ENCODE measurements around the gene CENPX.

The CENPX gene

DNA sequence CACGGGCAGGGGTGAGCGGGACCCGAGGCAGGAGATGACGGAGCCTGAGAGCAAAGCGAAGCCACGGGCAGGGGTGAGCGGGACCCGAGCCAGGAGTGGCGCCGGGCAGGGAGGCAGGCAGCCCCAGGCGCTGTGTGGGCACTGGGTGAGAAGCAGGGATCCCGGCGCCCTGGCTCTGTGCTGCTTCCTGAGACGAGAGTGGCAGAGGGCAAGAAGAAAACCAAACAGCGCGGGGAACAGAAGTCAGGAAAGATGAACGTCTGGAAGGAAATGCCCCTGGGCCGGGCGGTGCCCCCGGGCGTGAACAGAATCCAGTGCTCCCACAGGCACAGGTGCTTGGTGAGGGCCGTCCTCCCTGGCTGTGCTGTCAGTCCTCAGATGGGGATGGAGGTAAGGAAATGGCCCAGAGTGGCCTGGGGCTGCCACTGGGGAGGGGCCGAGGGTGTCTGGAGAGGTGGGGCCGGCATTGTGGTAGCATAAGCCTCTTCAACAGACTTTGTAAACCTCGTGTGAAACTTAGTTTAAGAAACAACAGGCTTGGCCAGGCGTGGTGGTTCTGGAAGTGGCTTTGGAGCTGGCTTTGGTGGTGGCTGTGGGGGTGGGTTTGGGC is 35.4 kb downstream of the CENPX start:
- Histone ChIP-seq H3K79me2 (ENCODE audit: control insufficient read depth, low read length) (no peaks in the 10 kb centered on the region), H3K27me3 (ENCODE audit: control insufficient read depth, low read length) (no peaks in the 10 kb centered on the region), H3F3A (ENCODE audit: control insufficient read depth, insufficient read depth) (no peaks in the 10 kb centered on the region), H3K36me3 (ENCODE audit: control insufficient read depth, low read length) (peaks cover 11% of the 10 kb centered on the region; the same call in 1 of the 2 replicates), H3K27ac (ENCODE audit: low read depth, low read length) (no peak overlapping the region), H3K9me2 (replicated peaks; ENCODE audit: control insufficient read depth, low read length) (no peaks in the 10 kb centered on the region), H4K20me1 (ENCODE audit: control insufficient read depth, insufficient read depth, low read depth, low read length) (no peaks in the 10 kb centered on the region), H3K4me1 (ENCODE audit: control insufficient read depth, low read length) (no peaks in the 10 kb centered on the region), H3K4me2 (ENCODE audit: low read length) (no peak overlapping the region), H3K4me3 (ENCODE audit: low read length) (no peak overlapping the region), H3K9me3 (ENCODE audit: control insufficient read depth, insufficient read depth, low read length) (no peaks in the 10 kb centered on the region)
- no peak for TF ChIP-seq EZH2phosphoT487 (IDR thresholded peaks at IDR 0.05; ENCODE audit: borderline replicate concordance, low read length)
- TF ChIP-seq CTCF (IDR thresholded peaks at IDR 0.05; ENCODE audit: low read depth, low read length, poor library complexity, severe bottlenecking): no peak

DNA sequence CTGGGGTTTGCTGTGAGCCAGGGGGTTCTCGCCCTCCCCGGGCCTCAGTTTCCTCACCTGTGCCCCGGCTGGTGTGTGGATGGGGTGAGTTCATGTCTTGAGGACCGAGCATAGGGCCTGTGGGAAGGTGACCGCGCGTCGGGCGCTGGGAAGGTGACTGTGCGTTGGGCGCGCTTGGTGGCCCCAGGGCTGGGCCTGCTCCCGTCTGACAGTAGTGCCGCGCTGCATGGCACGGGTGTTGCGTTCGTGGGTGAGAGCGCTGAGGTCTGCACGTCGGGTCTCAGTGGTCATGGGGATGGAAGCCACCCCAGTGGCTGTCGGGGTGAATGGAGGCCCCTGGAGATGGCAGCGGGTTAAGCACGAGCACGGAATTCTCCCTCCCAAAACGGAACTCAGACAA is 36.1 kb downstream of the CENPX start:
- H3K36me3 ChIP-seq (ENCODE audit: control insufficient read depth, low read length): peaks cover 11% of the 10 kb centered on the region; the same call in 1 of the 2 replicates
- no peaks in the 10 kb centered on the region for H3K79me2 ChIP-seq (ENCODE audit: control insufficient read depth, low read length)
- no peaks in the 10 kb centered on the region for H3K27me3 ChIP-seq (ENCODE audit: control insufficient read depth, low read length)
- no peak overlapping the region for H3K27ac ChIP-seq (ENCODE audit: low read depth, low read length)
- H3K4me2 ChIP-seq (ENCODE audit: low read length): no peak overlapping the region
- H3K9me2 ChIP-seq (replicated peaks; ENCODE audit: control insufficient read depth, low read length): no peaks in the 10 kb centered on the region
- no peaks in the 10 kb centered on the region for H4K20me1 ChIP-seq (ENCODE audit: control insufficient read depth, insufficient read depth, low read depth, low read length)
- TF ChIP-seq EZH2phosphoT487 (IDR thresholded peaks at IDR 0.05; ENCODE audit: borderline replicate concordance, low read length): no peak
- TF ChIP-seq CTCF (IDR thresholded peaks at IDR 0.05; ENCODE audit: low read depth, low read length, poor library complexity, severe bottlenecking): no peak
- H3F3A ChIP-seq (ENCODE audit: control insufficient read depth, insufficient read depth): no peaks in the 10 kb centered on the region
- no peaks in the 10 kb centered on the region for H3K9me3 ChIP-seq (ENCODE audit: control insufficient read depth, insufficient read depth, low read length)
- H3K4me1 ChIP-seq (ENCODE audit: control insufficient read depth, low read length): no peaks in the 10 kb centered on the region
- H3K4me3 ChIP-seq (ENCODE audit: low read length): no peak overlapping the region

DNA sequence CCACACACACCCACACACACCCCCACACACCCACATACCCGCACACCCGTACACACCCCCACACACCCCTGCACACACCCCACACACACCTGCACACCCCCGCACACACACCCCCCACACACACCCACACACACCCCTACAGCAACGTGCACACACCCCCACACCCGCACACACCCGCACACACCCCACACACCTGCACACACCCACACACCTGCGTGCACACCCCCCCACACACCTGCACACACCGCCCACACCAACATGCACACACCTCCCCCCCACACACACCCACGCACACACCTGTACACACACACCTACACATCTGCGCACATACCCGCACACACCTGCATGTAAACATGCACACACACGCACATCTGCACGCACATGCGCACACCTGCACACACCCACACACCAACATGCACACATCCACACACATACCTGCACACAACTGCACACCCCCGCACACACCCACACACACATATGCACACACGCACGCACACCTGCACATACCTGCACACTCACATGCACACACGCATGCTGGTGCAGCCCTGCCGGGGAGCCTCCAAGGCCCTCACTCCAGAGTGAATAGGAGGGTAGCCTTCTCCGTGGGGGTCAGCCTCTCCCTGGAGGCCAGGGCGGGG is 37.8 kb downstream of the CENPX start:
- peaks cover 14% of the 10 kb centered on the region; the same call in 1 of the 2 replicates for H3K36me3 ChIP-seq (ENCODE audit: control insufficient read depth, low read length)
- no peak overlapping the region for H3K4me3 ChIP-seq (ENCODE audit: low read length)
- no peaks in the 10 kb centered on the region for H4K20me1 ChIP-seq (ENCODE audit: control insufficient read depth, insufficient read depth, low read depth, low read length)
- H3F3A ChIP-seq (ENCODE audit: control insufficient read depth, insufficient read depth): no peaks in the 10 kb centered on the region; the same call in 1 of the 2 replicates
- H3K9me2 ChIP-seq (replicated peaks; ENCODE audit: control insufficient read depth, low read length): no peaks in the 10 kb centered on the region
- TF ChIP-seq CTCF (IDR thresholded peaks at IDR 0.05; ENCODE audit: low read depth, low read length, poor library complexity, severe bottlenecking) (no peak), EZH2phosphoT487 (IDR thresholded peaks at IDR 0.05; ENCODE audit: borderline replicate concordance, low read length) (no peak)
- no peak overlapping the region for H3K27ac ChIP-seq (ENCODE audit: low read depth, low read length)
- H3K4me1 ChIP-seq (ENCODE audit: control insufficient read depth, low read length): no peaks in the 10 kb centered on the region
- no peak overlapping the region for H3K4me2 ChIP-seq (ENCODE audit: low read length)
- H3K9me3 ChIP-seq (ENCODE audit: control insufficient read depth, insufficient read depth, low read length): no peaks in the 10 kb centered on the region
- no peaks in the 10 kb centered on the region for H3K79me2 ChIP-seq (ENCODE audit: control insufficient read depth, low read length)
- H3K27me3 ChIP-seq (ENCODE audit: control insufficient read depth, low read length): no peaks in the 10 kb centered on the region

Data from DOHH2 (cell line).